GM18520 (cell line): ENCODE measurements around the gene RPTOR.
A peak's percentile ranks its signal among the peaks of the same experiment; 100 is the strongest.

Experiments used
- ATAC-seq: cut with Tn5 transposase; IDR thresholded peaks from one replicate; pipeline ENCODE4 v1.9.1; 2021; ENCODE audit not compliant: unreplicated experiment

The RPTOR gene

DNA sequence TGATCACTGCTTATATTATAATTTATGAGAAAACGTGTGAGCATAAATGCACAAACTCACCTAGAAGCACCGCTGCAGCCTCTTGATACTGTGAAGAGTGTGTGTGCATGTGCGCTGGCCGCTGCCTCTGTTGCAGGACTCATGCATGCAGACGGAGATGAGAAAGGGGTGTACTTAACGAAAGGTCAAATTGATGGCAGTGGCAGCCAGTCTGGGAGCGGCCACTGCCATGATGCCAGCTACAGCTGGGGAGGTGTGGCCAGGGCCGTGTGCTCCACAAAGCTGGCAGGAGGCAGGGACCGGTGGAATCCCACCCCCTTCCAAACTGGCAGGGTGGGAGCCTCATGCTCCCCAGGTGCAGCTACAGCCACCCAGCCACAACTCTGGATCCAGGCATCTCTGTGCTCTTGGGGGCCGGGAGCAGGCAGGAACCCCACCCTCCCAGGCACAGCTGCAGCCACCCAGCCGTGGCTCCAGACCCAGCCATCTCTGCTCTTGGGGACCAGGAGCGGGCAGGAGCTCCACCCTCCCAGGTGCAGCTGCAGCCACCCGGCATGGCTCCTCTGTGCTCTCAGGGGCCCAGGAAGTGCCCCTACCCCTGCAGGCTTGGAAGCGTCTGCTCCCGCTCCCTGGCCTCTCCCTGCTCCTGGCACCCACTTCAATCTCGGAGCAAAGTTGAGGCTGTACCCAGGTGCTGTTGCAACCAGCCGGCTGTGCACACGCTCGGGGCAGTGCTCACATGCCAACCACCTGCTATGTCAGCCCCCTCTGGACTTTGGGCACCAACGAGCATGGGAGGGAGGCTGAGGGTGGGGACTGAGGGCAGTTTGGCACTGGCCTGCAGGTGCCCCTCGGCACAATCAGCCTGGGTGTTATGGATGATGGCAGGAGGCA lies 369.5 kb downstream of the RPTOR start:
- ATAC-seq: no peak

GRCh38 chr17:80916246-80916645 lies 371.6 kb downstream of the RPTOR start:
- no peak for ATAC-seq

- no peak for ATAC-seq
Measured at GRCh38 chr17:80917716-80918560, 373.3 kb downstream of the RPTOR start.

DNA sequence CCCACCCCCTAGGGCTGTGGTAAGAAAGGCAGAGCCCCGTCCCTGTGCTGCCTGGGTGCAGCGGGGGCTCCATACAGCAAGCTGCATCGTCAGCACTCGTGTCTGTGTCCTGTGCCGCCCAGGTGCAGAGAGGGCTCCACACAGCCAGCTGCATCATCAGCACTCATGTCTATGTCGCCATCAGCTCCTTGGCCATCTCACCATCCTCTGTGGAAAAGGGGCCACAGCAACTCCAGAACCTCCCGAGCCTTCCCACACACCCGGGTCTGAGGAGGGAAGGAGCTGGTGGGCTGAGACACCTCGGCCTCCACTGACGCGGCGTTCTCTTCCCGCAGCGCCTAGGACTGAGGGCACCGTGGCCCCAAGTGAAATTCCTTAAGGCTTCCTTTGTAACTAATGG lies 374.1 kb downstream of the RPTOR start:
- ATAC-seq: no peak

GRCh38 chr17:80919331-80920311 lies 375.0 kb downstream of the RPTOR start:
- no peak for ATAC-seq

DNA sequence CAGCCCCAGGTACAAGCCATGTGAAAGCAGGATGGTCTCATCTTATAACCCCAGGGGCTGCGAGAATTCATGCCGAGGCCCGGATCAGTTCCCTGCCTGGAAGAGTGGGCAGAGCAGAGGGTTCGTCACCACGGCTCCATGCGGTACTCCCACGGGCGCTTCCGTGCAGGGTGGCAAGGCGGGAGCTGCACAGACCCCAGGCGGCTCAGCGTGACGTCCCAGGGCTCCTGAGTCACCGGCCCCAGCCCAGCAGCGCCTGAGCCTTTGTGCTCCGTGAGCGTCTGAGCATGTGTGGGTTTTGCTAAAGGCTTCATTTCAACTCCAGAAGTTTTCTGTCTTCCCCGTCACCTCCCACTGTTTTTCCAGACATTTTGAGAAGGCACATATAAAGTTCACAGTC lies 375.8 kb downstream of the RPTOR start:
- ATAC-seq: no peak

- no peak for ATAC-seq
Measured at GRCh38 chr17:80921159-80921558, 376.5 kb downstream of the RPTOR start.

DNA sequence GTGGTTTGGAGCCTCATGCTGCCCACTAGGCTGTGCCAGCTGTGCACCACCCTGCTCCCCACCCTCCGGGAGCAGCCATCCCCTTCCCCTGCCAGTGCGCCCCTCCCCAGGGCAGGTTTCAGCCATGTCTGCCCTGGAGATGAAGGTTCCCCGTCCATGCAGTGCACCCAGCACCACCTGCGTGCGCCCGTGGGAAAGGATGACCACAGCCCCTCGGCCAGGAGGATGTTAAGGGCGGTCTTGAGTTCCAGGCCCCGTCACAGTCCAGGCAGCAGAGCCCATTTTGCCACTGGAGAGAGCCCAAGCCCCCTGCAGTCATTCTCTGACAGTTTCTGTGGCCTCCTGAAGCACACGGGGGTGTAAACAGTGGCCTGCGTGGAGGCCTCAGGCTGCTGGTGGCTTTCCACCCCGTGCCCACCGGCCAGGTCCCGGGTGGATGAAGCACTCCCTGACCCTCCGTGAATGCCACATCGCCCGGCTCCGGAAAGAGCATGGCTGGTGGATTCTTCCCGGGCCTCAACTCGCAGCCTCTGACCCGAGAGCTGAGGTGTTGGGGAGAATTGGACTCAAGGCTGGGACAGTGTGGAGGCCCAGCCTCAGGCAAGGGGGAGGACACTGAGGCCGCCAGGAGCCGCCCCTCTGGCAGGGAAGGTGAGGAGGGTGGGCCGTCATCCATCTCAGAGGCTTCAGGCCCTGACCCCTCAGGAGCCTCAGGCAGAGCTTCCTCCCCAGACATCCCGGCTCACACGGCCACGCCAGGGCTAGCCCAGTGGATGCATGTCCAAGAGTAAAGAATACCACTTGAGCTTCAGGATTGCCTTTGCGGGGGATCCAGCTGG lies 377.3 kb downstream of the RPTOR start:
- ATAC-seq: no peak

- no peak for ATAC-seq
Measured at GRCh38 chr17:80922580-80923160, 378.0 kb downstream of the RPTOR start.

GRCh38 chr17:80923211-80924110 lies 378.8 kb downstream of the RPTOR start:
- ATAC-seq: no peak

DNA sequence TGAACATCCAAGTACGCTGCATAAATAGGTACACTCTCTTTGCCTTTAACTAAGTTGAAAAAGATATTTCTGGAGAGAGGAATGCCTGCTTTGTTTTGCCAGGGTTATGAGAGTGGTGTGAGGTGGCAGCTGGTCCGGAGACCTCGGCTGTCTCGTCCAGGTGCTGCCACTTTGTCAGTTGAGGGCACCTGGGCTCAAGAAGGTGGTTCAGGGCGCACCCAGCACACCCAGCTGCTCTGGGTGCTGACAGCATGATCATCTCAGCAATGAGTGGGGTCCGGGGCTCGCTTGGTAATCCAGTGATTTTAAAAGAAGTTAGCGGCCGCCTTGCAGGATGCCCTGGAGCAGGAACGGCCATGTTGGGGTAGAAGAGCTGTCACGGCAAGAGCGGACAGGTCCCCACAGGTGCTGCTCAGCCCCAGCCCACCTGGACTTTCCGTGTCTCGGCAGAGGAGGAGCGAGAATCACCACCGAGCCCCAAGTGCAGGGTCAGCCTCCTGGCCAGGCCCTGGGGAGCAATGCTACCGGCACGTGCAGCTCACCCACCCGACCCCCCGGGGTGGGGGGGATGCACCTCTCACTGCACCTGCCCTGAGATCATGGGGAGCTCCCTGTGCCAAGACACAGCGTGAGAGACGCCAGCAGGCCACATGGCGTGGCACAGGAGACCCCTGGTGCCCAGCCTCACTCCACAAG lies 379.6 kb downstream of the RPTOR start:
- ATAC-seq: no peak

DNA sequence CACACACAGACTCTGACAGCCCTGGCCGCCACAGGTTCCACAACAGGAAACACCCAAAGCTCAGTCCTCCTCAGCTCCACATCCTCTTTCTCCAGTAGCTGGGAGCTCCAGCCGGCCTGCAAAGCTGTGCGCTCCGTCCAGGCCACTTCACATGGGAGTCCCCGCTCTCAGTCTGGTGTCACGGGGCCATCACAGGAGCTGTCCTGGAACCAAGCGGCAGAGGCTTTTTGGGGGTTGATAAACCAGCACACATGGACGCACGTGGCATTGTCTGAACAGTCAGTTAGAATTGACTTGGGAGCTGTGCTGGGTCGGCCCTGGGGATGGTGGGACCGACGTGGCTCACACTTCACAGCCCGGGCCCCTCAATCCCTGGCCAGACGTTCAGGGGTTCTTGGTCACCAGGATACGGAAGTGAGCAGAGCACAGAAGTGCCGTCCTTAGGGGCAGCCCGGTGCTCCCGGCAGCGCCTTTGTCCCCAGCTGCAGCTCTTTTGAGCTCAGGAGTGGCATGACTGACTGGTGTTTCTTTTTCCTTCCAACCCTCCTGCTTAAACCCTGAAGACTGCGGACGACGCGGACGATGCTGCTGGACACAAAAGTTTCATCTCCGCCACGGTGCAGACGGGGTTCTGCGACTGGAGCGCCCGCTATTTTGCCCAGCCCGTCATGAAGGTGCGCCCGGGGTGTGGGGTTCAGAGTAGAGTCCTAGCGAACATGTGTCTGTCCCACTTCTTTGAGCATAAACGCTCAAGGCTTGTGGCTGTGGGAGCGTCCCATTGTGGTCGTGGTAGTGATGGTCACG lies 380.4 kb downstream of the RPTOR start:
- ATAC-seq: no peak

DNA sequence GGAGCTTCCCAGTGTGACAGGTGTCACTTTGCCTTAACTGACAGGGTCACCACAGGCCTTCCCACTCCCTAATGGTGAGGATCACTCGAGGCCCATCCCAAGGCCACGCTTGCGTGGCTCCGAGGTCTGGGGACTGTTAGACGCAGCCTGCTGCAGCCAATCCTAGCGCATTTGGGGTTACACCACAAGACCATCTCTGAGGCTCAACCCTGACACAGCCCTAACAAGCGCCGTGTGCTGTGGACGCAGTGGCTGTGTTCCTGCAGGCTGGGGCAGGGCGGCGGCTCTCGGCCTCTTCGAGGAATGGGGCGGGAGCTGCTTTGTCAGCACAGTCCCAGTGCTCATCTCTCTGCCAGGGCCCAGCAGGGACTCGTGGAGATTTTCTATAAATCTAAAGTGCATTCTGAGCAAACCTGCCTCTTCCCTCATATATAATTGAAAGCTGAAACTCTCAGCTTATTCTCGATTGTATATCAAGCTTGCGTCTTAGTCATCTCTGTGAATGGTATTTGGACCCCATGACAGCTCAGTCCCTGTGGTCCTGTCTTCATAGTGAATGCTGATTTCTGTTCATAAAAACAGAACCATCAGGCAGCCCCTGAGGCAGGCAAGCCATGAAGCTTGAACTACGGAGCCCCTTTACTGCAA lies 381.2 kb downstream of the RPTOR start:
- no peak for ATAC-seq

DNA sequence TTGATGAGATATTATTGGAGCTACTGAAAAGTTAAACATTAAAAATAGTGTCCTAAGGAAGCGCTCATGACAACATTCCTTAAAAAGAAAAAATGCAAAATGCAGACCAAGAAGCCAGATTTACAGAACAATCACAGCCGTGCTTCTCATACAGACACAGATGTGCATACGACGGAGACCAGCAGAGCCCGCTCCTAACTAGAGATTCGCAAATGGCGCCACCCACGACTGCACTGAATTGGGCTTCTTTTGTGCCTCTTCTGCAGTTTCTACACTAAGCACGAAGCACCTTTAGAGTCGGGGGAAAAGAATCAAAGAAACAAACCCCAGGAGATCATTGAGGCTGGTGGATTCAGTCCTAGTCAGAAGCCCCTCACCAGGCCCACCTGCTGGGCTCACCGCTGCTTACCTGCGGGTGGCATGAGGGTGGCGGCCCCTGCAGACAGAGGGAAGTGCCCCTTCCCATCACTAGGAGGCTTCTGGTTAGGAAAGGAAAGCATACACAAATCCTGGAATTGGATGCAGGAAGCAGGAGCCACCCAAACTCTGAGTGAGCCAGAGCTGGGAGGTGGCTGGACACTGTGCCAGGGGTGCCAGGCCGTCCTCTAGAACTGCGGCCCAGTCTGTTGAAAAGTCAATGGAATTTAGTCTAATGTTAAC lies 382.1 kb downstream of the RPTOR start:
- no peak for ATAC-seq

- ATAC-seq: no peak
Measured at GRCh38 chr17:80927791-80928216, 383.2 kb downstream of the RPTOR start.

DNA sequence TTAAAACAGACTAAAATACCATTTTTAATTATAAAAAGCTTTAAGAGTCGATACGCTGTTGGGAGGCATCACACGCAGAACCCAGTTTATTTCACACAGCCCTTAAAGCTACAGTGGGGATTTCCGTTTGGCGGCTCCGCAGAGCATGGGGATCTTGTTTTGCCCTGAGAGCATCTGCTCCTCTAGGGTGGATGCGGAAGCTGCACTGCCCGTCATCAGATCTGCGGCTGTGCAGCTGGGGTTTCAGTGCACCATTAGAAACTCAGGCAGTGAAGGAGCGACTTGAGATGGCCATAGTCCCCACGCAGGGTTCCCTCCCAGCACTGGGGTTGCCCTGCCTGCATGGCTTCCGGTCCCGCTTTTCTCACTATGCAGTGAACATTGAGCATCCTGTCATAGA lies 384.8 kb downstream of the RPTOR start:
- ATAC-seq: peak; percentile 48
